Fibroblast of skin of left quadriceps (primary cell): ENCODE results near the gene CCHCR1.

Experiments
- DNase-seq, 2 experiments: peaks; one replicate each; pipeline ENCODE4 v3.0.0-alpha.2; 2013; ENCODE audit warnings: low read depth in 2 of 2

The CCHCR1 gene

DNA sequence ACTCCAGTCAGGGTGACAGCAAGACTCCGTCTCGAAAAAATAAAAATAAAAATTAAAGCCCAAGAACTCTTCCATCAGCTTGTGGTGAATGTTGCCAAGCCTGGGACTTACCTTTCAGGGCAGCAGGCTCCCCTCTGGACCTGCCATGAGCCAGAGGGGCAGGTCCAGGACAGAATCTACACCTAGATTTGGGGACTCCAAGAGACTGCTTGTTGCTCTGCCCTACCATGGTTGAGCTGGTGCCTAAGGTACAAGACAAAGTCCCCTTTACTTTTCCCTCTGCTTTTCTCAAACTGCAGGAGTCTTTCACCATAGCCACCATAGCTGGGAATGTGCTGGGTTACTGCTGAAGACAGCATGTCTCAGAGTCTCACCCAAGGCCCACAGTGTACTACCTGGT lies 54.5 kb downstream of the CCHCR1 start:
- DNase-seq: no peak

DNA sequence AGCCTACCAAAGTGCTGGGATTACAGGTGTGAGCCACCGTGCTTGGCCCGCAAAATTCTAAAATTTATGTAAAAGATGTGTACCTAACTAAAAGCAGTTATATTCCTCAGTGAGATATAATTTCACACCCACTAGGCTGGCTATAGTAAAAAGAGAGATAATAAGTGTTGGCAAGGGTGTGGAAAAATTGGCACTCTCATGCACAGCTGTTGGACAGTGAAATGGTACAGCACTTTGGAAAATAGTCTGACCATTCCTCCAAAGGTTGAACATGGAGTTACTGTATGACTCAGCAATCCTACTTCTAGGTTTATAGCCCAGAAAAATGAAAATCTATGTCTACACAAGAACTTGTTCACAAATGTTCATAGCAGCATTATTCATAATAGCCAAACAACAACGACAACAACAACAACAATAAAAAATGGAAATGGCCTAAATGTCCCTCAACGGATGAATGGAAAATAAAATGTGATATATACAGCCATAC lies 59.1 kb downstream of the CCHCR1 start:
- DNase-seq: no peak

DNA sequence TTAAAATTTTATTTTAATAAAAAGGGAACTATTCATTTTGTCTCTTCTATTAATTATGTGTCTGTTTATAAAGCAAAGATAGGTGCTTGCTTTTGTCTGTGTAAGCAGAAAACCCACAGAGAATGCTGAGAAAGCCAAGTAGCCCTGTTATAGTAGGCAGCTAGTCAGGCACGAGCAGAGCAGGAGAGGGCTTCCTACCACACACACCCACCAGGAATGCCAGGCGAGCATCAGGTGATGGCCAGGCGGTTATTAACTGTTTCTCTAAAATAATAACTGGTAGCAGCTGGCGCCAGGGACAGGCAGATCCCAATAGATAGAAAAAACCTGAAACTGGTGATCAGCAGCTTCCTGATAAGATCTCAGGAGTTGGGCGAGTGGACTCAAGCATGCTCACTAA lies 60.9 kb downstream of the CCHCR1 start:
- no peak for DNase-seq

DNA sequence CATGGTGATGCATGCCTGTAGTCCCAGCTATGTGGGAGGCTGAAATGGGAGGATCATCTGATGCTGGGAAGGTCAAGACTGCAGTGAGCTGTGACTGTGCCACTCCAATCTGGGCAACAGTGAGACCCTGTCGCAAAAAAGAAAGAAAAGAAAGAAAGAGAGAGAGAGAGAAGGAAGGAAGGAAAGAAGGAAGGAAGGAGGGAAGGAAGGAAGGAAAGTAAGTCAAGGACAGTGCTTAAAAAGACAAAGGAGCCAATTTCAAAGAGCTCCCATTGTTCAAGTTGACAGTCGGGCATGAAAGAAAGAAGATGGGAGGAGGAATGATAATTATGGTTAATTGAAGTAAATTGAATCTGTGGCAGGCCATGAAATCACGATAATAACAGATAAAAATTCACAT lies 61.4 kb downstream of the CCHCR1 start:
- no peak for DNase-seq

DNA sequence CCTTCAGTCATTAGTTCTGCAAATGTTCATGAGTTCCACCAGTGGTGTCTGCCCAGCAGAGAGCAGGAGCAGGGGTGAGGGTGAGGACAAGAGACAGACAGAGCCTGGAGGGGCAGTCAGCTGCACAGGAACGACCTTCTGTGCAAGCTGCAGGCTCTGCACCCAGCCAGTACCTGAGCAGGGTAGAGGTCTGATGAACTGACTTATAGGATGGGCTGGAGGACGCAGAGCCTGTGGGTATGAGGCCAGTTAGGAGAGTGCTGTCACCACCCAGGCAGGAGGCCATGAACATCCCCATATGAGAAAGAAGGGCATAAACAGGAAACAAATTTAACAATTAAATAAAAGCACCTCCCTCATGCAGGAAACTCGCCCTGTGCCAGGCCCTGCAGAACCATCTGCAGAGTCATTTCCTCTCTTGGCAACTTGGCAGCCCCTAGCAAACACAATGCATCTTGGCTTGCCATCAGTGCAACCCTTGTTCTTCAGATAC lies 63.2 kb downstream of the CCHCR1 start:
- no peak for DNase-seq

DNA sequence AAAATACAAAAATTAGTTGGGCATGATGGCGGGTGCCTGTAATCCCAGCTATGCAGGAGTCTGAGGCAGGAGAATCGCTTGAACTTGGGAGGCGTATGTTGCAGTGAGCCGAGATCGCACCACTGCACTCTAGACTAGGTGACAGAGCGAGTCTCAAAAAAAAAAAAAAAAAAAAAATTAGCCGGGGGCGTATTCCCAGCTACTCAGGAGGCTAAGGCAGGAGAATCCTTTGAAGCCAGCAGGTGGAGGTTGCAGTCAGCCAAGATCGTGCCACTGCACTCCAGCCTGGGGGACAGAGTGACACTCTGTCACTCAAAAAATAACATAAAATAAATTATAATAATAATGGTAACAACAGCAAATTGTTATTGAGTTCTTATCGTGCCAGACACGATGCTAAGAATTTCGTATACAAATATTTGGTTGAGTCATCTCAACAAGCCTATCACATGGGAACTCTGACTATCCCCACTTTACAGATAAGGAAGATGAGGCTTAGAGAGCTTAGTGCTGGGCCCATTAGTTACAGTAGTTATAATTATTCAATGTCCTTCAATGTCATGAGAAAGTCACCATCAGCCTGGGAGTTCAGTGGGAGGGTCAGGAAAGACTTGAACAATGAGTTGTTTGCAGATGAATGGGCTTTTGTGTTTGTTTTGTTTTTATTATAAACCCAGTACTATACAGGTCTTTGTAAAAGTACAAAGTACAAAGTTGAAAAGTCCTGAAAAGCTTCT lies 64.7 kb downstream of the CCHCR1 start:
- no peak for DNase-seq
